HepG2 (cell line): Measurements from ENCODE around the gene MAPK12. TPM values are rescaled to one million over a fixed set of nuclear protein-coding genes. Genes with fewer than 3 reads are reported as not detected.

ENCODE experiments used
- ATAC-seq: fragments of 200-7000 bp; cut with Tn5 transposase; 3 replicates; pipeline ENCODE4 v1.9.1; 2020; ENCODE audit warnings: mild to moderate bottlenecking, moderate library complexity
- BruUV-seq: library from RNA; stranded (reverse); fragments of 400-500 nt; replicated peaks from 2 replicates; lab custom pipeline; 2021; lab: Mats Ljungman, UMichigan
- CTCF ChIA-PET: fragments of 300-600 bp; formaldehyde crosslinking; extraction: SDS; loops from one replicate; lab custom pipeline; 2021; ENCODE audit warnings: low total read pairs, inconsistent platforms, low intra/inter-chr PET ratio; lab: Yijun Ruan, JAX
- POLR2A ChIA-PET: fragments of 350-600 bp; sonication (Branson Sonifier 250); formaldehyde crosslinking; loops from one replicate; lab custom pipeline; 2020; ENCODE audit warnings: antibody characterized with exemption, inconsistent platforms; lab: Yijun Ruan, JAX
- DNase-seq: peaks from one replicate; pipeline ENCODE4 v3.0.0-alpha.2; 2015; ENCODE audit warnings: low spot score
- FAIRE-seq: peaks from 3 replicates; lab custom pipeline; 2011; peaks lifted over from hg19 to GRCh38; lab: Jason Lieb, UNC
- H2AFZ ChIP-seq: one replicate; pipeline ENCODE4 v1.6.1; 2011; ENCODE audit warnings: low read length, inconsistent platforms
- H3K27ac ChIP-seq: fragments of 300-600 bp; 3 replicates; pipeline ENCODE4 v1.8.0; 2011; ENCODE audit warnings: mixed run types, mild to moderate bottlenecking, mixed read lengths, low read length, inconsistent platforms; ENCODE audit not compliant: insufficient read depth; ENCODE audit errors: extremely low read length
- H3K27me3 ChIP-seq, 2 experiments: fragments of 200-600 bp in 1 of 2; 2 replicates in 1 of 2; 3 replicates in 1 of 2; pipeline versions ENCODE4 v1.6.0 to v1.8.0; 2011; ENCODE audit warnings: low read length in 2 of 2, mild to moderate bottlenecking in 2 of 2, moderate library complexity in 2 of 2, inconsistent platforms in 1 of 2; ENCODE audit not compliant: insufficient read depth in 2 of 2, control insufficient read depth in 1 of 2
- H3K36me3 ChIP-seq, 2 experiments: fragments of 200-600 bp in 1 of 2; replicated peaks in 1 of 2; 2 replicates in 1 of 2; 3 replicates in 1 of 2; pipeline versions ENCODE4 v1.5.1 to v1.8.0; 2011; ENCODE audit warnings: low read length in 2 of 2, inconsistent platforms in 1 of 2; ENCODE audit not compliant: insufficient read depth in 2 of 2, control insufficient read depth in 1 of 2
- H3K4me1 ChIP-seq: 2 replicates; pipeline ENCODE4 v1.5.1; 2012; ENCODE audit warnings: low read length, inconsistent platforms; ENCODE audit not compliant: insufficient read depth
- H3K4me2 ChIP-seq: 2 replicates; pipeline ENCODE4 v1.6.0; 2011; ENCODE audit warnings: low read depth, low read length, inconsistent platforms
- H3K4me3 ChIP-seq, 3 experiments: fragments of 200-600 bp in 1 of 3; sonication (generic), shearing (Covaris generic) in 1 of 3; replicated peaks in 1 of 3; 2 replicates each; pipeline ENCODE4 v1.5.1; 2011 to 2016; ENCODE audit warnings: low read length in 3 of 3, inconsistent platforms in 2 of 3, low read depth in 2 of 3, mild to moderate bottlenecking in 2 of 3, control low read depth in 1 of 3, mixed read lengths in 1 of 3; ENCODE audit not compliant: insufficient read depth in 1 of 3
- H3K79me2 ChIP-seq: one replicate; pipeline ENCODE4 v1.6.1; 2011; ENCODE audit warnings: low read length, inconsistent platforms; ENCODE audit not compliant: insufficient read depth
- H3K9ac ChIP-seq: 2 replicates; pipeline ENCODE4 v1.6.0; 2011; ENCODE audit warnings: mild to moderate bottlenecking, low read depth, low read length, inconsistent platforms; ENCODE audit not compliant: insufficient read depth
- H3K9me3 ChIP-seq: 2 replicates; pipeline ENCODE4 v1.5.1; 2012; ENCODE audit warnings: mild to moderate bottlenecking, low read length
- H4K20me1 ChIP-seq: 2 replicates; pipeline ENCODE4 v1.6.0; 2011; ENCODE audit warnings: inconsistent platforms, mild to moderate bottlenecking, low read length, moderate library complexity; ENCODE audit not compliant: insufficient read depth
- ELF1 ChIP-seq: sonication (generic); formaldehyde crosslinking; IDR thresholded peaks from 2 replicates; pipeline ENCODE4 v1.4.0; 2020; ENCODE audit warnings: missing genetic modification reagents
- GABPA ChIP-seq, 2 experiments: IDR thresholded peaks; 2 replicates each; pipeline ENCODE4 v1.6.1; 2011 to 2016; ENCODE audit warnings: low read depth in 2 of 2, low read length in 1 of 2, missing biosample characterization in 1 of 2, missing genetic modification characterization in 1 of 2
- KDM5B ChIP-seq: sonication (generic); formaldehyde crosslinking; IDR thresholded peaks from 2 replicates; pipeline ENCODE4 v1.4.0; 2020; ENCODE audit warnings: missing genetic modification reagents, mild to moderate bottlenecking, borderline replicate concordance
- KLF11 ChIP-seq: IDR thresholded peaks from 2 replicates; pipeline ENCODE4 v1.6.1; 2016; ENCODE audit warnings: missing compliant biosample characterization
- PPARG ChIP-seq: conservative IDR thresholded peaks from 2 replicates; pipeline ENCODE4 v1.6.1; 2016; ENCODE audit warnings: missing biosample characterization, missing genetic modification reagents
- SAP130 ChIP-seq: IDR thresholded peaks from 2 replicates; pipeline ENCODE4 v1.6.1; 2016; ENCODE audit warnings: low read depth
- SIN3A ChIP-seq: IDR thresholded peaks from 2 replicates; pipeline ENCODE4 v1.6.1; 2011; ENCODE audit warnings: low read depth, mild to moderate bottlenecking, control low read depth, low read length, borderline replicate concordance
- ZNF224 ChIP-seq: sonication (generic); formaldehyde crosslinking; IDR thresholded peaks from 2 replicates; pipeline ENCODE4 v1.5.0; 2020; ENCODE audit warnings: mild to moderate bottlenecking, missing genetic modification reagents
- ZNF724P ChIP-seq: sonication (generic); formaldehyde crosslinking; IDR thresholded peaks from 2 replicates; pipeline ENCODE4 v1.8.0; 2022; ENCODE audit warnings: missing genetic modification reagents, borderline replicate concordance
- WGBS: methylation state at CpG from one replicate; pipeline ENCODE4 v1.1.6; 2017; ENCODE audit warnings: low lambda C conversion rate; 5-methylcytosine and 5-hydroxymethylcytosine counted together
- in situ Hi-C: cut with HindIII; loops from 2 replicates; pipeline ENCODE4 v1.10.0; 2017; ENCODE audit warnings: low pct_unique_long_range_greater_than_20kb; ENCODE audit not compliant: extremely low pct_ligation_motif_present
- intact Hi-C: fragments of 100-400 bp; cut with micrococcal nuclease; formaldehyde crosslinking; loops from one replicate; pipeline ENCODE4 v1.10.0; 2022; ENCODE audit not compliant: unreplicated experiment
- polyA plus RNA-seq, 8 experiments: library from polyadenylated mRNA; depleted of rRNA in 3 of 8; stranded (reverse) in 7 of 8; unstranded in 1 of 8; fragments of >200 nt; fragmentation: Illumina TruSeq in 4 of 8; extraction: Trizol in 4 of 8; gene quantifications; 2 replicates each; pipeline versions ENCODE4 v1.2.1 to v1.2.3, GENCODE V29; 2011 to 2016; ENCODE audit warnings: low read depth in 4 of 8, missing spikeins in 1 of 8, mixed read lengths in 1 of 8; ENCODE audit not compliant: insufficient read depth in 1 of 8
- total RNA-seq, 5 experiments: library from RNA; depleted of rRNA; stranded (reverse); fragments of >200 nt; fragmentation: Illumina TruSeq; extraction: Trizol; gene quantifications; 2 replicates each; pipeline ENCODE4 v1.2.3, GENCODE V29; 2016; ENCODE audit warnings: low read depth in 1 of 5
- TF ChIP-seq, protein P1 (sequence below), 2 experiments: fragments of 450-650 bp in 1 of 2; sonication (generic) in 1 of 2; formaldehyde crosslinking in 1 of 2; IDR thresholded peaks; 2 replicates each; pipeline versions ENCODE4 v1.6.1 to v1.8.0; 2016 to 2022; ENCODE audit warnings: antibody characterized with exemption in 1 of 2, mild to moderate bottlenecking in 1 of 2, missing genetic modification reagents in 1 of 2
- TF ChIP-seq, protein P2 (sequence below): sonication (generic); IDR thresholded peaks from 2 replicates; pipeline ENCODE4 v1.6.1; 2016; ENCODE audit warnings: low read depth, borderline replicate concordance

Gene MAPK12
- total and polyA plus RNA-seq, 2 of the 13 experiments (the other 11 are each of a cell fraction or from before 2014, with no cell fraction given): 22.2 to 23.3 TPM

- DNase-seq (no peak), ATAC-seq (no peak), FAIRE-seq (peak; percentile 36)
- peaks cover 12% of the 10 kb centered on the region for H4K20me1 ChIP-seq
- in situ Hi-C loops (no loop called here), intact Hi-C loops (loop anchor here (2.0 to 5.0 kb wide), 2 partner anchors 99 to 253 kb away; partner anchors contain the start of gene PPP6R2)
- H2AFZ ChIP-seq: no peak overlapping the region
- WGBS: 1% methylated on average over 17 of the region's 27 CpGs
- CTCF ChIA-PET: interaction anchor here (0.6 kb wide), 1 partner anchor 91 kb away, joined by 3 read pairs; no protein-coding TSS in a partner anchor
- H3K27ac ChIP-seq: peak overlapping the region; percentile 77
- peaks cover 49% of the 10 kb centered on the region for H3K79me2 ChIP-seq
- H3K27me3 ChIP-seq: no peaks in the 10 kb centered on the region; a peak in 1 of 5 replicates
- H3K4me3 ChIP-seq: peak overlapping the region; percentile 77 to 98 (median 89)
- H3K9me3 ChIP-seq: no peaks in the 10 kb centered on the region
- BruUV-seq: no TSS peak
- peaks cover 6 to 22% of the 10 kb centered on the region in 2 experiments; a peak in 4 of 5 replicates for H3K36me3 ChIP-seq
- peak overlapping the region; percentile 85 for H3K4me2 ChIP-seq
- peaks cover 30% of the 10 kb centered on the region for H3K4me1 ChIP-seq
- H3K9ac ChIP-seq: peak overlapping the region; percentile 85
- POLR2A ChIA-PET: interaction anchor here (0.6 to 1.7 kb wide), 10 partner anchors 9 to 319 kb away, joined by 3 to 7 read pairs (median 4); partner anchors contain the start of genes LMF2, MAPK12, NCAPH2 and PPP6R2
- TF ChIP-seq SAP130 (CRISPR knock-in tag): peak; percentile 34
- TF ChIP-seq PPARG: no peak
- TF ChIP-seq KDM5B (CRISPR knock-in tag): 0 out of 2 replicates have a peak, but pooled peaks have one; percentile 24
- TF ChIP-seq, protein P1, sequence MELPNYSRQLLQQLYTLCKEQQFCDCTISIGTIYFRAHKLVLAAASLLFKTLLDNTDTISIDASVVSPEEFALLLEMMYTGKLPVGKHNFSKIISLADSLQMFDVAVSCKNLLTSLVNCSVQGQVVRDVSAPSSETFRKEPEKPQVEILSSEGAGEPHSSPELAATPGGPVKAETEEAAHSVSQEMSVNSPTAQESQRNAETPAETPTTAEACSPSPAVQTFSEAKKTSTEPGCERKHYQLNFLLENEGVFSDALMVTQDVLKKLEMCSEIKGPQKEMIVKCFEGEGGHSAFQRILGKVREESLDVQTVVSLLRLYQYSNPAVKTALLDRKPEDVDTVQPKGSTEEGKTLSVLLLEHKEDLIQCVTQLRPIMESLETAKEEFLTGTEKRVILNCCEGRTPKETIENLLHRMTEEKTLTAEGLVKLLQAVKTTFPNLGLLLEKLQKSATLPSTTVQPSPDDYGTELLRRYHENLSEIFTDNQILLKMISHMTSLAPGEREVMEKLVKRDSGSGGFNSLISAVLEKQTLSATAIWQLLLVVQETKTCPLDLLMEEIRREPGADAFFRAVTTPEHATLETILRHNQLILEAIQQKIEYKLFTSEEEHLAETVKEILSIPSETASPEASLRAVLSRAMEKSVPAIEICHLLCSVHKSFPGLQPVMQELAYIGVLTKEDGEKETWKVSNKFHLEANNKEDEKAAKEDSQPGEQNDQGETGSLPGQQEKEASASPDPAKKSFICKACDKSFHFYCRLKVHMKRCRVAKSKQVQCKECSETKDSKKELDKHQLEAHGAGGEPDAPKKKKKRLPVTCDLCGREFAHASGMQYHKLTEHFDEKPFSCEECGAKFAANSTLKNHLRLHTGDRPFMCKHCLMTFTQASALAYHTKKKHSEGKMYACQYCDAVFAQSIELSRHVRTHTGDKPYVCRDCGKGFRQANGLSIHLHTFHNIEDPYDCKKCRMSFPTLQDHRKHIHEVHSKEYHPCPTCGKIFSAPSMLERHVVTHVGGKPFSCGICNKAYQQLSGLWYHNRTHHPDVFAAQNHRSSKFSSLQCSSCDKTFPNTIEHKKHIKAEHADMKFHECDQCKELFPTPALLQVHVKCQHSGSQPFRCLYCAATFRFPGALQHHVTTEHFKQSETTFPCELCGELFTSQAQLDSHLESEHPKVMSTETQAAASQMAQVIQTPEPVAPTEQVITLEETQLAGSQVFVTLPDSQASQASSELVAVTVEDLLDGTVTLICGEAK (IDR thresholded peaks at IDR 0.05): no peak
- TF ChIP-seq, protein P1 (CRISPR knock-in tag; IDR thresholded peaks at IDR 0.05): 0 out of 2 replicates have a peak, but pooled peaks have one; percentile 2
- TF ChIP-seq, protein P2, sequence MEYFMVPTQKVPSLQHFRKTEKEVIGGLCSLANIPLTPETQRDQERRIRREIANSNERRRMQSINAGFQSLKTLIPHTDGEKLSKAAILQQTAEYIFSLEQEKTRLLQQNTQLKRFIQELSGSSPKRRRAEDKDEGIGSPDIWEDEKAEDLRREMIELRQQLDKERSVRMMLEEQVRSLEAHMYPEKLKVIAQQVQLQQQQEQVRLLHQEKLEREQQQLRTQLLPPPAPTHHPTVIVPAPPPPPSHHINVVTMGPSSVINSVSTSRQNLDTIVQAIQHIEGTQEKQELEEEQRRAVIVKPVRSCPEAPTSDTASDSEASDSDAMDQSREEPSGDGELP: peak; percentile 56; the same call in 1 of the 2 replicates
- TF ChIP-seq GABPA (IDR thresholded peaks at IDR 0.05; ENCODE audit: low read depth, low read length): peak; percentile 42
- no peak for TF ChIP-seq GABPA (CRISPR knock-in tag; IDR thresholded peaks at IDR 0.05; ENCODE audit: low read depth)
- no peak for TF ChIP-seq KLF11
- 0 out of 2 replicates have a peak, but pooled peaks have one; percentile 12 for TF ChIP-seq ZNF224 (CRISPR knock-in tag)
- TF ChIP-seq ELF1: 0 out of 2 replicates have a peak, but pooled peaks have one; percentile 33
- TF ChIP-seq ZNF724P (CRISPR knock-in tag): 0 out of 2 replicates have a peak, but pooled peaks have one; percentile 9
- TF ChIP-seq SIN3A: peak; percentile 57; the same call in 1 of the 2 replicates
Measured at GRCh38 chr22:50243685-50244419, 17.6 kb downstream of the MAPK12 start.
